Measurements from ENCODE around the gene ISYNA1.

DNA sequence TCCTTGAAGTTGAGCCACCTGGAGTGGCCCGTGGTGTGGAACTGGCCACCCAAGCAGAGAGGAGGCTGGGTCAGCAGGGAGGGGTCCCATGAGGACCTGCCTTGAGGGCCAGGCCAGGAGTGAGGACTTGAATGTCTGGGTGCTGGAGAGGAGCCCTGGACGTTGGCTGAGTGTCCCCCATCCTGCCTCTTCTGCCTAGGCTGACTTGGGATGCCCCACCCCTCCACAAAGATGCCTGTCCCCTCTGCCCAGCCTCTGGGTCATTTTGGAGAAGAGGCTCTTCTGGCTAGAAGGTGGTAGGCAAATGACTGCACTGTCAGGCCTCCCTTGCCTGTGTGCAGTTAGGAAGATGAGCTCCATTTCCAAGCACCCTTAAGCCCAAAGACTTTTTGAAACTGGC is 17.0 kb downstream of the ISYNA1 start:
- no peak for TF ChIP-seq POLR2AphosphoS5 (IDR thresholded peaks at IDR 0.05)
- TF ChIP-seq, protein P1, sequence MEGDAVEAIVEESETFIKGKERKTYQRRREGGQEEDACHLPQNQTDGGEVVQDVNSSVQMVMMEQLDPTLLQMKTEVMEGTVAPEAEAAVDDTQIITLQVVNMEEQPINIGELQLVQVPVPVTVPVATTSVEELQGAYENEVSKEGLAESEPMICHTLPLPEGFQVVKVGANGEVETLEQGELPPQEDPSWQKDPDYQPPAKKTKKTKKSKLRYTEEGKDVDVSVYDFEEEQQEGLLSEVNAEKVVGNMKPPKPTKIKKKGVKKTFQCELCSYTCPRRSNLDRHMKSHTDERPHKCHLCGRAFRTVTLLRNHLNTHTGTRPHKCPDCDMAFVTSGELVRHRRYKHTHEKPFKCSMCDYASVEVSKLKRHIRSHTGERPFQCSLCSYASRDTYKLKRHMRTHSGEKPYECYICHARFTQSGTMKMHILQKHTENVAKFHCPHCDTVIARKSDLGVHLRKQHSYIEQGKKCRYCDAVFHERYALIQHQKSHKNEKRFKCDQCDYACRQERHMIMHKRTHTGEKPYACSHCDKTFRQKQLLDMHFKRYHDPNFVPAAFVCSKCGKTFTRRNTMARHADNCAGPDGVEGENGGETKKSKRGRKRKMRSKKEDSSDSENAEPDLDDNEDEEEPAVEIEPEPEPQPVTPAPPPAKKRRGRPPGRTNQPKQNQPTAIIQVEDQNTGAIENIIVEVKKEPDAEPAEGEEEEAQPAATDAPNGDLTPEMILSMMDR (IDR thresholded peaks at IDR 0.05) = no peak

Measured in esophagus muscularis mucosa (tissue), 3 donors.